ENCODE results near the gene CLIP3.
"Not testable (repeated sequence)": the region's sequence is repeated elsewhere in the genome, so short reads cannot be mapped to it uniquely, and the experiment has no call there.

CLIP3 gene

DNA sequence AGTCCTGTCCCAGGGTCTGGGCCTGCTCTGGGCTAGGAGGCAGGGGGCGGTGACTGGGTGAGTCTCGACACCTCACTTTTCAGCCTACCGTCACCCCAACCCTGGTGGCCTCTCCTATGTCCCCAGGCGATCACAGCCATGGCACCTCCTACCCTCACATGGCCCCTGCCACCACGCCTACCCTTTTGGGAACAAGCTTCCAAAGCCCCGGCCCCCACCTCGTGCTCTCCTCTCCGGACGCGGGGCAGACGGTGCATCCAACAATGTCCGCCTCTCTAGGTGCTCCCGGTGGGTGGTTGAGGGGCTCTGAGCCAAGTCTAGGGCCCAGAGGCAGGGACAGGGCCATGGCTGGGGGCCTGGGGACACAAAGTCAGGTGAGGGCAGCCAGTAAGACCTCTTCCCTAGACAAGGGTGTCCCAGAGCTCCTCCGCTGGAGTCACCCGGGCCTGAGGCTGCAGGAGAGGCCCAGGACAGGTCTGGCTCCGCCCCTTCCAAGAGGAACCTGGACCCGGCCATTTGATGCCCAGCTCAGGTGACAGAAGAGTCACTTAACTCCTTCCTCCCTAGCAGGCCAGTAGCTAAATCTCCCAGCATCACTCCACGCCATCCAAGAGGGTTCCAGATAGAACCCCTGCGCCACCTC lies 24.2 kb downstream of the CLIP3 start, which contains the start of gene SYNE4:
Gene SYNE4 (minus strand): TSS at position 478 of the 643 bp plus-strand sequence. CDS start 132 bp downstream, at position 346.
- DNase-seq, result no peak

DNA sequence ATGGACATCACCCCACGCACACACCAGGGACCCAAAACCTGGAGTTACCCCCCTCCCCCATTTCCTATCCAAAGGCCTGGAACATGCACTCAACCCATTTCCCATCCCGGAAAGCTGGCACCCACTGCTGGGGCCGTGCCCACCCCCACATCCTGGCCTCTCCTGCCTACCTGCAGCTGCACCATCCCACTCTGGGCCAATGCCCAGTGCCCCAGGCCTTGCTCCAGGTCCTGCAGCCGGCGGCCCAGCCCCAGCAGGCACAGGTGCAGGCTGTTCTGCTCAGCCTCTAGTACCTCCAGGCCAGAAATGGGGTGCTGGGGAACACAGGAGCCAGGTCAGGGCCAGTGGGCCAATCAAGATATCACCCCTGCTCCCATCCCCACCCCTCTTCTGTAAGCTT lies 25.7 kb downstream of the CLIP3 start:
- DNase-seq, result no peak

DNA sequence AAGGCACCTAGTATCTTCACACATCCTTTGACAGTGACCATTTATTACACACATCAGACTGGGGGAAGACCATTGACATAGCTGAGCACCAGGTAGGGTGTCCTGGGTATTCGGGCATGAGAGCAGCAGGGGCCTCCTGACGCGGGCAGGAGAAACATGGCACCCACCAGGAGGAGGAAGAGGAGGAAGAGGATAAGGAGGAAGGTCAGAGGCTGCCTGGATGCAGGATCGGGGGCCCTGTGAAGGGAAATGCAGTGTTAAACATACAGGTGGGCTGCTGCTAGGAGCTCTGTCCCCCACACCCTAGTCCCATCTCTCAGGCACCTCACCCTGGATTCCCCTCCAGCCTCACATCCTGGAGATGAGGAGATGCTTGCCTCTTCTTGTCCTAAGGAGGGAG lies 29.4 kb downstream of the CLIP3 start:
- DNase-seq, result no peak

GRCh38 chr19:36001605-36002004 lies 31.1 kb downstream of the CLIP3 start:
- no peak for DNase-seq

GRCh38 chr19:35996777-35997176 lies 35.9 kb downstream of the CLIP3 start:
- DNase-seq, result no peak

- DNase-seq, result peak; percentile 97
Observed at GRCh38 chr19:35995048-35995993, 37.4 kb downstream of the CLIP3 start, which contains the start of gene SDHAF1. TSS of gene SDHAF1 (plus strand) at chr19:35995188. CDS start at chr19:35995275, 87 bp downstream.

DNA sequence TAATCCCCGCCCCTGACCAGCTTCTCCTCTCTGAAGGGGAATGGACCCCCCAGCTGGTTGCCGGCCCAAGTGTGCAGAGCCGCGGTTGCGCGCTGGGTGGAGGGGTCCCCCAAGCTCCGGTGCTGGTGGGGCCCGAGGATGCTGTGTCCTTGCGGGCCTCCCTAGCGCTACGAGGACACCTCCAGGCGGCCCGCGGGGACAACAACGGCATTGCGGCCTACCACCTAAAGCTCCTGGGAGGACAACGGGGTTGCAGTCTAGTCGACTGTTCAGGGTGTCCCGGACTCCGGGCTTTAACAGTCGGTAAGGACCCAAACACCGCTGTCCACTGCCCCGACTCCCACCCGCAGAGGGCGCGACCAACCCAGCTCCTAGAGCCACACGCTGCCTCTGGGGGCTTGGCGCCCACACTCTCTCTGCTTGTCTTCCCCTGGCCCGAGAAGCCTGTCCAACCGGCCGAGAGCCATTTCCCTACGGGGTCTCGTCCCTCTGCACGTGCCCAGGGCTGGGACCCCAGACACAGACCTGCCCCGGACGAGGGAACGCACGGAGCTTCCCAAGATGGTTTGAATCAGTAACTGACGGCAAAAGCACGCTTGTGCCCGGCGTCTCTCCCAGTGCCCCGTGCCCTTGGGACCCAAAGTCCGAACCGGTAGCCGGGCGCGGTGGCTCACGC lies 38.6 kb downstream of the CLIP3 start:
- DNase-seq, result no peak

DNA sequence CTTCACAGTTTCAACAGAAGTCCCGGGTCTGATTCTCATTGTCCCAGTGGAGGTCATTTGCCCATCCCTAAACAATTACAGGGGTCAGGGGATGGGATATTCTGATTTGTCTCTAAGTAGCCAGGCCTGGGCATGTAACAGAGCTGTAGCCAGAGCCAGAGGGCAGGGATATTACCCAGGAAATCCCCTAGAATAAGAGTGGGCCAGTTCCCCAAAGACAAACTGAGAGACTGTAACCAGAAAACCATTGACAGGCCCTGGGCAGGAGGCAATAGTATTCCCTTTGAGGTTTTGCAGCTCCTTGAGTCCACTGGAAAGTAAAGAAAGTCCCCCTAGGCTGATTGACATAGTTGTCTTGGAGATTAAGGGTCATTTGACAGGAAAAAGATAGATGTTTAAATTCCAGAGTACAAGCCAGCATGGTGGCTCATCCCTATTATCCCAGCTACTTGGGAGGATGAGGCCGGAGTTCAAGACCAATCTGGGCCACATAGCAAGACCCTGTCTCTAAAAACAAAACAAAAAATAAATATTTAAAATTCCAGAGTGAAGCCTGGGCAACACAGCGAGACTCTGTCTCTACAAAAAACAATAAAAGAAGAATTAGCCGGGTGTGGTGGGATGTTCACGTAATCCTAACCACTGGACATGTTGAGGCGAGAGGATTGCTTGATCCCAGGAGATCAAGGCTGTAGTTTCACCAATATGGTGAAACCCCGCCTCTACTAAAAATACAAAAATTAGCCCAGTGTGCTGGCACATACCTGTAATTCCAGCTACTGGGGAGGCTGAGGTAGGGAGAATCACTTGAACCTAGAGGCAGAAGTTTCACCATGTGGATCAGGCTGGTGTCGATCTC lies 39.5 kb downstream of the CLIP3 start:
- DNase-seq, result no peak

- DNase-seq, result no peak
Observed at GRCh38 chr19:35991731-35992450, 40.8 kb downstream of the CLIP3 start.

DNA sequence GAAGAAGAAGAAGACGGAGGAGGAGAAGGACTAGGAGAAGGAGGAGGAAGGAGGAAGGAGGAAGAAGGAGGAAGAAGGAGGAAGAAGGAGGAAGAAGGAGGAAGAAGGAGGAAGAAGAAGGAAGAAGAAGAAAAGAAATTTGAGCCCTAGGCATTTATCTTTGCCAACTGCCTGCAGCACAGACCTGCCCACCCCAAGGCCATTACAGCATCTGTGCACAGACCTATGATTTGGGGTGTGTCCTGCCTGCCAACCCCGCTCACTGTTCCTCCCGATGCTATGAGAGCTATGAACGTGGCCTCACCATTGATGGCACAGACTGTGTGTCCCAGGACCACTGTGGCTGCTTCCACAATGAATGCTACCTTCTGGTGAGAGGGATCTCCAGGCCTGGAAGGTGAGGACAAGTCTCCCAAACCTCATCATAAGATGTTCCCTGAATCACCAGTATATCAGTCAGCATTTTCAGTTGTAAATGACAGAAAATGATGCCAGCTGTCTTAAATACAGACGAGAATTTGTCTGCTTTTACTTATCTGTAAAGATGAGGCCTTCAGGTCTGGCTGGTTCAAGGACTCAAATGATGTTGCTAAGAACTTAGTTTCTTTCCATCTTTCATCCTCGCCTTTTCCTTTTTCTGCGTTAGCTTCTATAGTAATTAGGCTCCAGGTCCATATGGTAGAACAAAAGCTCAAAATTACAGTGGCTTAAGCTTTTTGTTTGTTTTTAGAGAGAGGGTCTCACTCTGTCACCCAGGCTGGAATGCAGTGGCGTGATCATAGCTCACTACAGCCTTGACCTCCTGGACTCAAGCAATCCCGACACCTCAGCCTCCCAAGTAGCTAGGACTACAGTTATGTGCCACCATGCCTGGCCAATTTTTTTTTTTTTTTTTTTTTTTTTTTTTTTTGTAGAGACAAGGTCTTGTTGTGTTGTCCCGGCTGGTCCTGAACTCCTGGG lies 41.6 kb downstream of the CLIP3 start:
- no peak for DNase-seq

DNA sequence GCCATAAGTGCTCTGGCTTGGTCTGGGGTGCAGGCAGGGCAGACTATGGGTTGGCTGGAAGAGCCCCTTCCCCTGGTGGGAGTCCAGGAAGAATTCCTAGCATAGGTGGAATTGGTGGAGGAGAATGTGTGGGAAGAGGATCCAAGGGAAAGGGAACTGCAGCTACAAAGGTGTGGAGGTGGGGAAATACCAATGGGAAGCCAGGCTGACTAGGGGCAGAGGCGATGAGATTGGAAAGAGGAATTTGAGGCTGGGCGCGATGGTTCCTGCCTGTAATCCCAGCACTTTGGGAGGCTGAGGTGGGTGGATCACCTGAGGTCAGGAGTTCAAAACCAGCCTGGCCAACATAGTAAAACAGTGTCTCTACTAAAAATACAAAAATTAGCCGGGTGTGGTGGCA lies 42.5 kb downstream of the CLIP3 start:
- DNase-seq, result no peak

GRCh38 chr19:35988824-35989223 lies 43.8 kb downstream of the CLIP3 start:
- no peak for DNase-seq

DNA sequence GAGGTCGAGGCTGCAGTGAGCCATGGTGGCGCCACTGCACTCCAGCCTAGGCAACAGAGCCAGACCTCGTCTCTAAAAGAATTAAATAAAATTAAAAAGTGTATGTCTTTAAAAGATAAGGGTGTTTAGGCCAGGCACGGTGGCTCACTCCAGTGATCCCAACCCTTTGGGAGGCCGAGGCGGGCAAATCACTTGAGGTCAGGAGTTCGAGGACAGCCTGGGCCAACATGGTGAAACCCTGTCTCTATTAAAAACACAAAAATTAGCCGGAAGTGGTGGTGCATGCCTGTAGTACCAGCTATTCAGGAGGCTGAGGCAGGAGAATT lies 45.1 kb downstream of the CLIP3 start:
- no peak for DNase-seq

GRCh38 chr19:35986664-35987570 lies 45.8 kb downstream of the CLIP3 start:
- no peak for DNase-seq

- no peak for DNase-seq
Observed at GRCh38 chr19:35986111-35986510, 46.6 kb downstream of the CLIP3 start.

GRCh38 chr19:35983177-35983576 lies 49.5 kb downstream of the CLIP3 start:
- DNase-seq, result no peak

GRCh38 chr19:35980997-35981396 lies 51.7 kb downstream of the CLIP3 start:
- not testable (repeated sequence) for DNase-seq

DNA sequence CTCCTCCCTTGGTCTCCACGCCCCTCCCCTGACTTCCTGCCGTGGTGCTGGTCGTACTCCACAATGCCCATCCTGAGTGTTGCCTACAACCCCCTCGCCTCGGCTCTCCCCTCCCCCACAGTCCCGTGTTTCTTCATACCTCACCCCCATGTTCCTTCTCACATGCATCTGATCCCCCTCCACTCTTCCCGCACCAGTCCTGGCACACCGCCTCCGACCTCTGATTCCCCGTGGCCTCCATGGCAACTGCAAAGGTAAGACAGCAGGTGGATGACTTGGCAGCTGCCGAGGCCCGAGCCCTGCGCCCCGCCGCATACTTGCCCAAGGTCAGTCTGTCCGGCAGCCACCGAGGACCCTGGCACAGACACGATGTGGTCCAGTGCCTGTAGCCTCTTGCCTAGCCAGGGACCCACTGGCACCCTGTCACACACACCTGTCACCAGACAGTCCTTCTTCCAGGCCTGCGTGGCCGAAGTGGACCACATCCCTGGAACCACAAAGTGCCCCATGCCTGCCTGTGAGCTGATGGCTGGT lies 53.8 kb downstream of the CLIP3 start:
- DNase-seq, result no peak

DNA sequence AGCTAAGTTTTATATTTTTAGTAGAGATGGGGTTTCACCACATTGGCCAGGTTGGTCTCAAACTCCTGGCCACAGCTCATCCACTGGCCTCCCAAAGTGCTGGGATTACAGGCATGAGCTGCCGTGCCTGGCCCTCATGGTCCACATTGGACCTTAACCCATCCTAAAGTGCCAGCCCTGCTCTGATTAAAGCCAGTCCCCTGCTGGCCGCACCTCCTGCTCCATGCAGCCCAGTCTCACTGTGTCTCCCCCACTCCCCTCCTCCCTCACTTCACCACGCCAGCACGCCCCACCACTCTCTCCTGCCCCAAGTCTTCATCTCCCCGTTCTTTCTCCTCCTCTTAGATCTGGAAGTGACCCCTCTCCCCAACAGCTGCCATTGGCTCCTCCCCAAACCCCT lies 54.4 kb downstream of the CLIP3 start:
- no peak for DNase-seq

Data from NK-92 treated with Interleukin-12 subunit alpha and Interleukin-12 subunit beta, amount 100 ng/mL, for 24 hours (cell line).